T-helper 2 cell treated with Interferon-gamma antibody and Interleukin-4, amounts not matched to agents 5 μg/mL and 100 μg/mL, for 36 hours (primary cell): ENCODE results near the gene TBX2.

ENCODE experiments used
- DNase-seq: peaks from one replicate; pipeline ENCODE4 v3.0.0; 2021; ENCODE audit warnings: low spot score
- H3K27ac Mint-ChIP-seq: one replicate; pipeline ENCODE4 v1.8.0; 2021; ENCODE audit warnings: mild to moderate bottlenecking, mixed read lengths
- H3K27me3 Mint-ChIP-seq: one replicate; pipeline ENCODE4 v1.8.0; 2021; ENCODE audit warnings: low read depth, mixed read lengths
- H3K36me3 Mint-ChIP-seq: one replicate; pipeline ENCODE4 v1.8.0; 2021; ENCODE audit warnings: low read depth, mixed read lengths
- H3K4me1 Mint-ChIP-seq: one replicate; pipeline ENCODE4 v1.8.0; 2021; ENCODE audit warnings: low read depth, mixed read lengths
- H3K4me3 Mint-ChIP-seq: one replicate; pipeline ENCODE4 v1.8.0; 2022; ENCODE audit warnings: mild to moderate bottlenecking, moderate library complexity, mixed read lengths
- H3K9me3 Mint-ChIP-seq: one replicate; pipeline ENCODE4 v1.8.0; 2021; ENCODE audit warnings: mixed read lengths

The TBX2 gene

GRCh38 chr17:61406971-61407911 lies 7.6 kb downstream of the TBX2 start:
- Mint-ChIP-seq H3K27me3 (peaks cover 73% of the 10 kb centered on the region), H3K27ac (no peak overlapping the region), H3K4me1 (peaks cover 22% of the 10 kb centered on the region), H3K4me3 (no peak overlapping the region), H3K9me3 (no peaks in the 10 kb centered on the region), H3K36me3 (no peaks in the 10 kb centered on the region)
- no peak for DNase-seq

- Mint-ChIP-seq H3K4me1 (peaks cover 16% of the 10 kb centered on the region), H3K36me3 (no peaks in the 10 kb centered on the region), H3K27ac (no peak overlapping the region), H3K27me3 (peaks cover 67% of the 10 kb centered on the region), H3K4me3 (peak overlapping the region; percentile 69), H3K9me3 (no peaks in the 10 kb centered on the region)
- DNase-seq: no peak
These were observed 8.8 kb downstream of the TBX2 start for GRCh38 chr17:61408151-61409041.

- Mint-ChIP-seq H3K9me3 (no peaks in the 10 kb centered on the region), H3K27me3 (peaks cover 63% of the 10 kb centered on the region), H3K4me3 (peak overlapping the region; percentile 65), H3K27ac (no peak overlapping the region), H3K36me3 (no peaks in the 10 kb centered on the region), H3K4me1 (peaks cover 11% of the 10 kb centered on the region)
- peak; percentile 30 for DNase-seq
These were observed 9.9 kb downstream of the TBX2 start for GRCh38 chr17:61409301-61410112.

- Mint-ChIP-seq H3K4me3 (peak overlapping the region; percentile 65), H3K9me3 (no peaks in the 10 kb centered on the region), H3K27me3 (peaks cover 63% of the 10 kb centered on the region), H3K36me3 (no peaks in the 10 kb centered on the region), H3K4me1 (peaks cover 11% of the 10 kb centered on the region), H3K27ac (no peak overlapping the region)
- DNase-seq: peak; percentile 53
These were observed 10.7 kb downstream of the TBX2 start for GRCh38 chr17:61410141-61411010.

GRCh38 chr17:61411011-61411260 lies 11.3 kb downstream of the TBX2 start:
- Mint-ChIP-seq H3K9me3 (no peaks in the 10 kb centered on the region), H3K36me3 (no peaks in the 10 kb centered on the region), H3K4me1 (peaks cover 11% of the 10 kb centered on the region), H3K27ac (no peak overlapping the region), H3K27me3 (peaks cover 64% of the 10 kb centered on the region), H3K4me3 (peak overlapping the region; percentile 65)
- no peak for DNase-seq

GRCh38 chr17:61411261-61412142 lies 11.9 kb downstream of the TBX2 start:
- H3K27me3 Mint-ChIP-seq: peaks cover 63% of the 10 kb centered on the region
- H3K4me3 Mint-ChIP-seq: peak overlapping the region; percentile 51
- H3K4me1 Mint-ChIP-seq: peaks cover 11% of the 10 kb centered on the region
- H3K36me3 Mint-ChIP-seq: no peaks in the 10 kb centered on the region
- peak; percentile 27 for DNase-seq
- no peak overlapping the region for H3K27ac Mint-ChIP-seq
- H3K9me3 Mint-ChIP-seq: no peaks in the 10 kb centered on the region

- Mint-ChIP-seq H3K36me3 (no peaks in the 10 kb centered on the region), H3K27ac (no peak overlapping the region), H3K27me3 (peaks cover 55% of the 10 kb centered on the region), H3K9me3 (no peaks in the 10 kb centered on the region), H3K4me1 (peaks cover 11% of the 10 kb centered on the region), H3K4me3 (peak overlapping the region; percentile 57)
- peak; percentile 73 for DNase-seq
These were observed 12.7 kb downstream of the TBX2 start for GRCh38 chr17:61412143-61412859.

GRCh38 chr17:61412860-61413660 lies 13.4 kb downstream of the TBX2 start:
- Mint-ChIP-seq H3K27ac (no peak overlapping the region), H3K27me3 (peaks cover 51% of the 10 kb centered on the region), H3K4me1 (peaks cover 10% of the 10 kb centered on the region), H3K4me3 (peak overlapping the region; percentile 51), H3K9me3 (no peaks in the 10 kb centered on the region), H3K36me3 (no peaks in the 10 kb centered on the region)
- DNase-seq: no peak

- H3K27ac Mint-ChIP-seq: no peak overlapping the region
- H3K4me3 Mint-ChIP-seq: no peak overlapping the region
- no peaks in the 10 kb centered on the region for H3K36me3 Mint-ChIP-seq
- peaks cover 45% of the 10 kb centered on the region for H3K27me3 Mint-ChIP-seq
- H3K9me3 Mint-ChIP-seq: no peaks in the 10 kb centered on the region
- peaks cover 10% of the 10 kb centered on the region for H3K4me1 Mint-ChIP-seq
- DNase-seq: no peak
These were observed 14.1 kb downstream of the TBX2 start for GRCh38 chr17:61413661-61414126.

GRCh38 chr17:61414141-61414935 lies 14.7 kb downstream of the TBX2 start:
- Mint-ChIP-seq H3K4me3 (no peak overlapping the region), H3K4me1 (peaks cover 8% of the 10 kb centered on the region), H3K36me3 (no peaks in the 10 kb centered on the region), H3K9me3 (no peaks in the 10 kb centered on the region), H3K27me3 (peaks cover 44% of the 10 kb centered on the region), H3K27ac (no peak overlapping the region)
- no peak for DNase-seq

- no peak overlapping the region for H3K4me3 Mint-ChIP-seq
- H3K27me3 Mint-ChIP-seq: peaks cover 43% of the 10 kb centered on the region
- H3K9me3 Mint-ChIP-seq: no peaks in the 10 kb centered on the region
- H3K27ac Mint-ChIP-seq: no peak overlapping the region
- H3K4me1 Mint-ChIP-seq: peaks cover 6% of the 10 kb centered on the region
- H3K36me3 Mint-ChIP-seq: no peaks in the 10 kb centered on the region
- no peak for DNase-seq
These were observed 15.3 kb downstream of the TBX2 start for GRCh38 chr17:61414936-61415251.
